H54 (cell line): Measurements from ENCODE around the gene DENND6A.
"Not testable (repeated sequence)": the region's sequence is repeated elsewhere in the genome, so short reads cannot be mapped to it uniquely, and the experiment has no call there.

ENCODE experiments used
- DNase-seq: peaks from one replicate; pipeline ENCODE4 v3.0.0; 2011; ENCODE audit warnings: low spot score, mixed read lengths; ENCODE audit not compliant: insufficient read length
- FAIRE-seq: peaks from 3 replicates; lab custom pipeline; 2011; peaks lifted over from hg19 to GRCh38; lab: Jason Lieb, UNC
- POLR2A ChIP-seq: IDR thresholded peaks from 2 replicates; pipeline ENCODE4 v1.6.1; 2011; ENCODE audit warnings: low read depth, mild to moderate bottlenecking, low read length

The DENND6A gene

DNA sequence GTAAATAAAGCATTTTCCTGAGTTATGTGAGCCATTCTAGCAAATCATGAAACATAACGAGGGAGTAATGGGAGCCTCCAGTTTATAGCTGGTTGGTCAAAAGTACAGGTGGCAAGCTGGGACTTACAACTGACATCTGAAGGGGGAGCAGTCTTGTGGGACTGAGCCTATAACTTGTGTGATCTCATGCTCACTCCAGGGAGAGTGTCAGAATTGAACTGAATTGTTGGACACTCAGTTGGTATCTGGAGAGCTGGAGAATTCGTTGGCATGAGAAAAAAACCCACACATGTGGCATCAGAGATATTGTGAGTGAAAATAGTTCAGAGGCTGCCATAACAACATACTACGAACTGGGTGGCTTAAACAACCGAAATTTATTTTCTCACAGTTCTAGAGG lies 22.8 kb upstream of the DENND6A start:
- DNase-seq: no peak
- TF ChIP-seq POLR2A: no peak
- FAIRE-seq: no peak

- no peak for TF ChIP-seq POLR2A
- DNase-seq (no peak), FAIRE-seq (peak; percentile 38)
Observed at GRCh38 chr3:57709559-57709958, 16.7 kb upstream of the DENND6A start.

- no peak for TF ChIP-seq POLR2A
- no peak for DNase-seq
- FAIRE-seq: no peak
Observed at GRCh38 chr3:57709031-57709430, 16.2 kb upstream of the DENND6A start.

- TF ChIP-seq POLR2A: no peak
- peak; percentile 75 for FAIRE-seq
- DNase-seq: peak; percentile 40
Observed at GRCh38 chr3:57706462-57706861, 13.6 kb upstream of the DENND6A start.

DNA sequence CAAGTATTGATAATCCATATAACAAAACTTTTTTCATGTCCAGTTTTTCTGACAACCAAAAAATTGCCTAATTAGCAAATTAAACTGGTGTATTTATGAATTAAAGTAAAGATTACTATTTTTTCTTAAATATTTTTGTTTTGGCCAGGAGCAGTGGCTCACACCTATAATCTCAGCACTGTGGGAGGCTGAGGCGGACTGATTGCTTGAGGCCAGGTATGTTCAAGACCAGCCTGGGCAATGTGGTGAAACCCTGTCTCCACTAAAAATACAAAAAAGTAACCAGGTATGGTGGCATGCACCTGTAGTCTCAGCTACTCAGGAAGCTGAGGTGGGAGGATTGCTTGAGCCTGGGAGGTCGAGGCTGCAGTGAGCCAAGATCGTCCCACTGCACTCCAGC lies 12.5 kb upstream of the DENND6A start:
- DNase-seq, FAIRE-seq: not testable (repeated sequence)

DNA sequence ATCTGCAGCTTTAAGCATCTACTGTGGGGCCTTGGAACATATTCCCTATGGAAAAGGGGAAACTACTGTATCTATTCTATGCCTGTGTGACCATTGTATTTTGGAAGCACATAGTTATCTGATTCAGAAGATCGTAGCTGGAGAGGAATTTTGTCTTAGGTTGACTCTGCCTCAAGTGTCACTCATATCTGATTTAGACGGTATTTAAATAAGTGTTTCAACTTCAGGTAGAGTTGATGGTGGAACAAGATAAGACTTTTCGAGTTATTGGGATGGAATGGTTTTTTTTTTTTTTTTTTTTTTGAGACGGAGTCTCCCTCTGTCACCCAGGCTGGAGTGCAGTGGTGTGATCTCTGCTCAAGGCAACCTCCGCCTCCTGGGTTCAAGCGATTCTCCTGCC lies 8.9 kb upstream of the DENND6A start:
- no peak for TF ChIP-seq POLR2A
- FAIRE-seq (no peak), DNase-seq (no peak)

- FAIRE-seq (no peak), DNase-seq (no peak)
- TF ChIP-seq POLR2A: no peak
Observed at GRCh38 chr3:57700737-57701136, 7.9 kb upstream of the DENND6A start.

GRCh38 chr3:57699591-57699990 lies 6.7 kb upstream of the DENND6A start:
- DNase-seq (no peak), FAIRE-seq (no peak)
- TF ChIP-seq POLR2A: no peak

GRCh38 chr3:57696801-57697321 lies 4.0 kb upstream of the DENND6A start:
- no peak for DNase-seq
- no peak for TF ChIP-seq POLR2A
- FAIRE-seq: no peak

- DNase-seq (no peak), FAIRE-seq (no peak)
- TF ChIP-seq POLR2A: no peak
Observed at GRCh38 chr3:57694146-57694545, 1.3 kb upstream of the DENND6A start.

- FAIRE-seq: not testable (repeated sequence)
Observed at GRCh38 chr3:57692133-57692395, 813 bp downstream of the DENND6A start.

GRCh38 chr3:57691411-57692132 lies 1.3 kb downstream of the DENND6A start:
- DNase-seq (no peak), FAIRE-seq (no peak)
- no peak for TF ChIP-seq POLR2A

More at GRCh38 chr3:57692133-57692395, 813 bp downstream of the DENND6A start:
- DNase-seq: not testable (repeated sequence)

DNA sequence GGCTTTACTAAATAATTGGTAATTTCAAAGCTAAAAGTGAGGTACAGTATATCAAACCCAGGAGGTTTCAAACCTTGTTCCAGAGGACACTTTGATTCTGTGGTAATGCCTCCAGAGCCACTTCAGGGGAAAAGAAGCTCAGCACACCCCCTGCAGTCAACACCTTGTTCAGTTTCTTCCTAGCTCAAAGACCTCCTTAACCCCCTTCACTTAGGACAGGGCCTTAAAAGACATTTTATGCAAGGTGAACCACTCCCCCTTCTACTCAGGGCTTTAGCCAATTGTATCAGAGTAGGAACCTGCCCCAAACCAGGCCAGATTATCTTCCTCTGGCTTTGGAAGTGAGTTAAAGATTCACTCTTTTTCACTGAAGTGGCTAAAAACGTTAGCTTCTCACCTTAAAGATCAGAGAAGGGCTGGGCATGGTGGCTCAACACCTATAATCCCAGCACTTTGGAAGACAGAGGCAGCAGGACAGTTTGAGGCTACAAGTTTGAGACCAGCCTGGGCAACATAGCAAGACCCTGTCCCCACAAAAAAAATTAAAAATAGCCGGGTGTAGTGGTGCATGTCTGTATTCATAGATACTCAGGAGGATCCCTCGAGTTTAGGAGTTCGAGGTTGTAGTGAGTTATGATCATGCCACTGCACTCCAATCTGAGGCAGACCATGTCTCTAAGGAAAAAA lies 3.4 kb downstream of the DENND6A start:
- DNase-seq (no peak), FAIRE-seq (no peak)
- no peak for TF ChIP-seq POLR2A

GRCh38 chr3:57688291-57688690 lies 4.6 kb downstream of the DENND6A start:
- no peak for TF ChIP-seq POLR2A
- FAIRE-seq (no peak), DNase-seq (no peak)

DNA sequence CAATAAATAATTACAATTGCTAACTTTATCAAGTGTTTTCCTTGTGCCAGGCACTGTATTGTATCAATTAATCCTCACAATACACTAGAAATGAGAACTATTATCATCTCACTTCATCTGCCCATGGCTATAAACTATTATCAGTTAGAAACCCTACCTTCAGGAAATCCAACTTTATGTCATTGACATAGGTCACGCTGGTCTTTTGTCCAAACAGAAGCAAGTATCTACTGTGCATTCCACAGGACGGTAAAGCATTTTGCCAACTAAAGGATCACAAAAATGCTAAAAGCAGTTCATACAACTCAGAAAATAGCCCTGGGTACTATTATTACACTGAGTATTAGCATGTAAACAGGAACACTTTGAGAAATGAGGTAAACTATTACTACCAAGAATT lies 9.6 kb downstream of the DENND6A start:
- DNase-seq (no peak), FAIRE-seq (no peak)
- no peak for TF ChIP-seq POLR2A
